HG03565 (cell line): ENCODE results near the gene SIX5.
"Not testable (repeated sequence)": the region's sequence is repeated elsewhere in the genome, so short reads cannot be mapped to it uniquely, and the experiment has no call there.

Experiments
- ATAC-seq: cut with Tn5 transposase; IDR thresholded peaks from one replicate; pipeline ENCODE4 v1.9.1; 2021; ENCODE audit warnings: mild to moderate bottlenecking, moderate library complexity; ENCODE audit not compliant: unreplicated experiment

The SIX5 gene

DNA sequence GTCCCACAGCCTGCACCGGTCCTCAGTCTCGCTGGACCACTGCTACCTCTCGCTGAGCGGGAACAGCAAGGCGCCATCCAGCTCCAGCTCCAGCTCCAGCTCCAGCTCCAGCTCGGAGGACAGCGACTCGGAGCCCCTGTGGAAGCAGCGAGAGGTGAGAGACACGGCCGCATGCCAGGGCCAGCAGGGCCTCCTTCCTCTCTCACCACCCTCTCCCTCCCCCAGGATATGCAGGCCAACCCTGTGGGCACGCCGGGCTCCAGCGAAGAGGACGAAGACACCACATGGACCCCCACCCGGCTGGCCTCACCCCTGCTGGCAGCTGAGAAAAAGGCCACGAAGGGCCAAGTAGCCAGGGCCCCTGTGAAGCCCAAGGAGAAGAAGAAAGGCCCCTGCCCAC is 7.3 kb downstream of the SIX5 start:
- no peak for ATAC-seq

DNA sequence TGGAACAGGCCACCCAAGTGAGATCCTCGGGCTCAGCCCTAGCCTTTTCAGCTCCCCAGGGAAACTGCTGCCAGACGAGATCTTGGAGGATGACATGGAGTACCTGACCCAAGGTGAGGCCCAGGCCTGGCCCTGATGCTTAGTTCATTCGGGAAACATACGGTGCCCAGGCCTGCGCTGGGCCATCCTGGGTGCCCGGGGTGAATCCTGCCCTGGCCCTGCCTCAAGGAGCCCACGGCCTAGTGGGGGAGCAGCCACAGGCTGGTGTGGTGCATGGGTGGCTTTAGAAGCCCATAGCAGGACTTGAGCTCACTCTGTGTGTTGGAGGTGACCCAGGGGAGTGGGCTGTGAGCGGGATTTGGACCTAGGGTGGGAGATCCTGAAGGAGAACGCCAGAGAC is 10.1 kb downstream of the SIX5 start:
- no peak for ATAC-seq

DNA sequence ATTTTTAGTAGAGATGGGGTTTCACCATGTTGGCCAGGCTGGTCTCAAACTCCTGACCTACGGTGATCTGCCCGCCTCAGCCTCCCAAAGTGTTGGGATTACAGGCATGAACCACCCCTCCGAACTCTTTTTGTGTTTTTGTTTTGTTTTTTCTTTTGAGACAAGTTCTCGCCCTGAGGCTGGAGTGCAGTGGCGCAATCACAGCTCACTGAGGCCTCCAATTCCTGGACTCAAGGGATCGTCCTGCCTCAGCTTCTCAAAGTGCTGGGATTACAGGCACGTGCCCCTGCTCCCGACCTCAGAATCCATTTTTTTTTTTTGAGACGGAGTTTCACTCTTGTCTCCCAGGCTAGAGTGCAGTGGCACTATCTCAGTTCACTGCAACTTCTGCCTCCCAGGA is 11.4 kb downstream of the SIX5 start:
- ATAC-seq, result no peak

DNA sequence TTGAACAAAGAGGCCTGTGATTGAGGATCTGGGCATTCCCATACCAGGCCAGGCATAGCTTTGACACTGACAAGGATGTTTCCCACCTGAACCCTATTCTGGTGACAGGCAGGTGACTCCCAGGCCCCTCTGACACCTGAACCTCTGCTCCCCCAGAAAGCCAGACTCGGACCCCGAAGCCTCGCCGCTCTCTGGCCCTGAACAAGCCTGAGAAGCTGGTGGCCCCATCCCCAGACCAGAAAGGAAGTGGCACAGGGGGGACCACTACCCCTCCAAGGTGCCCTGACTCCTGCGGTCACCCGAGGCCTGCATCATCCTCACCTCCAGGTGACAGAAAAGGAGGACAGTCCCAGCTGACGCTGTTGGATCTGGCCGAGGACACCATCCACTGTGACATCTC is 14.7 kb downstream of the SIX5 start:
- no peak for ATAC-seq

DNA sequence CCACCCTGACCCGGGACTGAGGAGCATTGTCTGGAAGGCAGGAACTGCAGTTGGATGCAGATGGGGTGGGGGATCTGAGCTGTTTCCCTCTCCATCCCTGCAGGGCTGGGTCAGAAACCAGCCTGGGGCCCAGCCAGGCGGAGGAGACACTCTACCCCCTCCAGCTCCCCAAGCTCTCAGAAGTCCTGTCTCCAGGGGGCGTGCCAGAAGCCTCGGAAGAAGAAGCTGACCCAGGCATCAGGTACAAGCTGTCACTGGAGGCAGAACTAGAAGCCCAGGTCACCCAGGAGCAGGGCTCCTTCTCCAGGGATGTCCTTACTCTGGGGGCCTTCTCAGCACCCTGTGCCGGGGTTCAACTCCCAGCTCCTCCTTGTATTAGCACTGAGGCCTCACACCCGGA is 15.5 kb downstream of the SIX5 start:
- no peak for ATAC-seq

DNA sequence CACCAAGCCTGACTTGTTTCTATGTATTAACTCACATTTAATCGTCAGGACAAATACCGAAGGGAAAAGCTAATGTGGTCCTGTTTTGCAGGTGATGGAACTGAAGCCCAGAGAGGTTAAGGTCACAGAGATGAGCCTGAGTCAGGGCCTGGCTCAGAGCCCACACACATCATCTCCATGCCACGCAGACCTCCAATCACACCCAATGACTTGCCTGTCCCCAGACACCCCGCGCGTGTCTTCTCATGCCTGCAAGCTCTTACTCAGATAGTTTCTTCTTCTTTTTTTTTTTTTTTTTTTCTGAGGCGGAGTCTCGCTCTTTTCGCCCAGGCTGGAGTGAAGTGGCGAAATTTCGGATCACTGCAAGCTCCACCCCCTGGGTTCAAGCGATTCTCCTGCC is 16.4 kb downstream of the SIX5 start:
- no peak for ATAC-seq

DNA sequence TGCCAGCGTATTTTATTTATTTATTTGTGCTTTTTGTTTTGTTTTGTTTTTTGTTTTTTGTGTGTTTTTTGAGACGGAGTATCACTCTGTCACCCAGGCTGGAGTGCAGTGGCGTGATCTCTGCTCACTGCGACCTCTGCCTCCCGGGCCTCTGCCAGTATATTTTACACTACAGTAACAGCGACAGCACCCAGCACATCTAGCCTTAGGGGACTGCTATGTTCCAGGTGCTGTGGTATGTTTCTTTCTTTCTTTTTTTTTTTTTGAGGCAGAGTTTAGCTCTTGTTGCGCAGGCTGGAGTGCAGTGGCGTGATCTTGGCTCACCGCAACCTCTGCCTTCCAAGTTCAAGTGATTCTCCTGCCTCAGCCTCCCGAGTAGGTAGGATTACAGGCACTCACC is 17.6 kb downstream of the SIX5 start:
- not testable (repeated sequence) for ATAC-seq

DNA sequence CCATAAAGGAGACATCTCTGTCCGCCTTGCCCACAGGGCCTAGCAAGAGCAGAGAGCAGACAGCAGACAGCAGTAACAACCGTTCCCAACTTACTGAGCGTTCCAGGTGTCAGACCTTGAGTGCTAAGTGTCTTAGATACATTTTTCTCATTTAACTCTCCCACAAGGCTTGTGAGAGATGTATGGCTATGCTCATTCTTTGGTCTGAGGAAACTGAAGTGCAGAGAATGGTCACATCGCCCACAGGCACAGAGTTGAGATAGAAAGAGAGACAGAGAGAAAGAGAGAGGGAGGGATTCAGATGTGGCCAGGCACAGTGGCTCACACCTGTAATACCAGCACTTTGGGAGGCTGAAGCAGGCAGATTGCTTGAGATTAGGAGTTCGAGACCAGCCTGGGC is 21.5 kb downstream of the SIX5 start:
- no peak for ATAC-seq

DNA sequence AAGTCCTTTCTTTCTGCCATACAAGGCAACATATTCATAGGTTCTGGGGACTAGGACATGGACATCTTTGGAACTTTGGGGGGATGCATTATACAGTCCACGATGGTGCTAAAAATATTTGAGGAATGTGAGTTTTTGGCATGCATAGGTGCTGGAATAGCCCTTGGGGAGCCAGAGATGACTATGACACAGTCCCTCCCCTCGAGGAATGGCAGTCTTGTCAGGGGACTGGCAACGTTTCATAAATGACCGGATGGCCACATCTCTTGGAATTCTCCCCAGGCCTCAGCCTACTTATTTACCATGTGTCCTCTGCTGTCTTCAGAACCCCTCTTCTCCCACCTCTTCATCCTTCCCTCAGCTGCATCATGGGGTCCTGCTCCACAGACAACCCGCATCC is 22.2 kb downstream of the SIX5 start:
- ATAC-seq, result no peak

DNA sequence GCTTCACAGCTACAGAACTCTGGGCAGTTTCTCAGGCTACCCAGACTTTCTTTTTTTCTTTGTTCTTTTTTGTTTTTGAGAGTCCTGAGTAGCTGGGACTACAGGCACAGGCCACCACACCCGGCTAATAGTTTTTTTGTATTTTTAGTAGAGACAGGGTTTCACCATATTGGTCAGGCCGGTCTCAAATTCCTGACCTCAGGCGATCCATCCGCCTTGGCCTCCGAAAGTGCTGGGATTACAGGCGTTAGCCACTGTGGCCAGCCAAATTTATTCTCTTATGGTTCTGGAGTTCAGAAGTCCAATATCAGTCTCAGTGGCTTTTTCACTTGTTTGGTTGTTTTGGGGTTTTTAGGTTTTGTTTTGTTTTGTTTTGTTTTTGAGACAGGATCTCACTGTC is 23.4 kb downstream of the SIX5 start:
- no peak for ATAC-seq

DNA sequence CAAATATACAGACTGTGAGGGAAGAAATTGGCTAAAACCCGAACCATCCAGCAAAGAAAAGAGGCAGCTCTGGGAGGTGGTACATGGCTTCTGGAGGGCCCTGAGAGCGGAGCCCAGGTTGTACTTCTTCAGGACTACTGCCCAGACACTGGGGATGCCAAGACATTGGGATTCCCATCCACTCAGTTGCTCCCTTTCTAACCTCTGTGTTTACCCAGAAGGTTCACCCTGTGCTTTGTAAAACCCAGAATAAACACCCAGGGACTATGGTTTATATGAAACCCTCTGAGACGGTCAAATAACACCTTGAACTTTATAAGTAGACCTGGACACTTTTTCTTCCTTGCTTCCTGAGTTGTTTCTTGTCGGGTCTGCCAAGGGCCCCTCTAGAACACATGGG is 26.1 kb downstream of the SIX5 start:
- ATAC-seq, result no peak

DNA sequence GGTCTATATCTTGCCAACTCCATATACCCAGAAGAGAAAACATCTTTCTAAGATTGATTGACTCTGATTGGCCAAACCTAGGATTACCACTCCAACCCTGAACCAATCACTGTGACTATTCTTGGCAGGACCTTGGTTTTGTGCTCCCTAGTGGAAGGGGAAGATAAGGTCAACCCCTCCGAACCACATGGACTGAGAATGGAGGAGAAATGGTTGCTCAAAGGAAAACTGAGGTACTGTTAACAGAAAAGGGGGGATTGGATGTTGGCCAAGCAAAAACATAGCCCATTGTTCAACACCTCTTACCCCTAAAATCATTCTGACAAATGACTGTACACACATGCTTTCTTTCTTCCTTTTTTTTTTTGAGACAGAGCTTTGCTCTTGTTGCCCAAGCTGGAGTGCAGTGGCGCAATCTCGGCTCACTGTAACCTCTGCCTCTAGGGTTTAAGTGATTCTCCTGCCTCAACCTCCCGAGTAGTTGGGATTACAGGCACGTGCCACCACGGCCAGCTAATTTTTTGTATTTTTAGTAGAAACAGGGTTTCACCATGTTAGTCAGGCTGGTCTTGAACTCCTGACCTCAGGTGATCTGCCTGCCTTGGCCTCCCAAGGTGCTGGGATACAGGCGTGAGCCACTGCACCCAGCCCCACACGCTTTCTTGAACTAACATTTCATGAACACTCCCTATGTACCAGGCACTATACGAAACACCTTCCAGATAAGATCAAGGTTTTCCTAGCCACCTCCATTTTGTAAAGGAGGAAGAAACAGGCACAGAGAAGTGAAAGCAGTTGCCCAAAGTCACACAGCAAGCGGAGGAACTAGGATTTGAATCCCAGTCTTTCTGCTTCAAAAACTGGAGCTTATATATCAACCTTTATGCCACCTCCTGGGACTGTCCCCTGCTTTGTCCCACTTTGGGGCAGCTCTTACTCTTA is 29.3 kb downstream of the SIX5 start:
- ATAC-seq, result no peak

DNA sequence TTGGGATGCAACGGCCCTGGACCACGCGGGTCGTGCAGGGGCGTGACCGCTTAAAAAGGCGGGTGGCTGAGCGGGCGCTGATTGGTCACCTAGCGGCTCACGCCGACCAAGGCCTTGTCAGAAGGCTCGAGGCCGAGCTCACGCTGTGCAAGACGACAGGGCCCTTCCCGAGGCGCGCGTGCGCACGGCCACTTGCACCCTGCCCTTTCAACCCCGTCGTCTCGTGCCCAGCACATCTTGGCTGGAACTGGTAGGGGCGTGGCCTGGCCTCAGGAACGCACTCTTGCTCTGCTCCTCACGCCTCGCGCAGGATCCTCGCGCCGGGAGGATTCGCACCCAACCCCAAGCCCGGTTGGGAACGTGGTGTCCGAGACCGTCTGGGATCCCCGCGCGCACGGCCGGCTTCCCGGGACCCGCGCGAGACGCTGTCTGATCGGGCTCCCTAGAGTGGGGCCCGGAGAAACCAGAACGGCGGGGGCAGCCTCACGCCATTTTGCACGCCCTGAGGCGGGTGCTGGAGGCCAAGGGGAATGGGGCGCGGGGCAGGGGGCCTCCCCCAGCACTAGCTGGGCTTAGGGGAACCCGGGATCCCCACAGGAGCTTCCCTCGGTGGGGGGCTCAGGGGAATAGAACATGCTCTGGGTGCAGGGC is 35.8 kb downstream of the SIX5 start, which contains the start of gene MEIOSIN:
TSS of gene MEIOSIN (plus strand) at position 280 of the 651 bp plus-strand sequence. CDS start 1,938 bp downstream, outside the sequence.
- ATAC-seq, result no peak

DNA sequence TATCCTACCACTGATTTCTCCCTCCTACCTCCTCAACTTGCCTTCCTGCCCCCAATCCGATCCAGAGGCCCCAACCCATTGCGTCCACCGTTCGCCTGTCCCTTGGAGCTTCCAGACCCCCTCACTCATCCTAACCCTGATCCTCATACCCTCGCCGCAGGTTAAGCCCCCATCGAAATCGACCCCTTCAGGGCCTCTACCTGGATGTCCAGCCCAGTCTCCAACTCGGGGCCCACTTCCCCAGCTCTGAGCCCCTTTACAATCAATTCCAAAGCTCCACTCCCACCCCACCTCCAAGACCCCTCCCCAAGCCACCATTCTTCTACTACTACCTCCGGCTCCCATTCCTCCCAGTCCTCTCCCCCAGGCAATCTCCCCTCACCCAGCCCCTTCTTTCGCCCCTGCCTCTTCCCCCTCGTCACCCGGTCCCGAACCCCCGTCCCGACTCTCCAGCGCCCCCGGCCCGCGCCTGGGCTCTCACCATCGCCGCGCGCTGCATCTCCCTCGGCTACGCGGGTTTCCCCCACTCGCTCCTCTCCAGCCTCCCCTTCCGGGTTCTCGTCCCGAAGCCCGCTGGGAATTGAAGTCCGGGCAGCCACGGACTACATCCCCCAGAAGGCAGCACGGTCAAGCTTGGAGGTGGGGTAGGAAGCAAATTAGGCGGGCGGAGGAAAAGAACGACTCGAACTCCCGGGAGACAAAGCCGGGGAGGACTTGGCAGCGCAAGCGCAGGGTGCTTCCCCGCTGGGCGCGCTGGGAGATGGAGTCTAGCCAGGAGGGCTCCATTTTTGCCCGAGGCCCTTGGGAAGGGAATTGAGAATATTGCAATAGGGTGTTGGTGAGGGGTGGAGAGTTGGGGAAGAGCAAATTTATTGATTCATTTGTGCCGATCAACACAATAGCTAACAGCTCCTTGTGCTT is 38.4 kb downstream of the SIX5 start, which contains the start of gene FBXO46:
TSS of gene FBXO46 (minus strand) at position 529 of the 921 bp plus-strand sequence. CDS start 17,401 bp downstream, outside the sequence.
- peak; percentile 72 for ATAC-seq

DNA sequence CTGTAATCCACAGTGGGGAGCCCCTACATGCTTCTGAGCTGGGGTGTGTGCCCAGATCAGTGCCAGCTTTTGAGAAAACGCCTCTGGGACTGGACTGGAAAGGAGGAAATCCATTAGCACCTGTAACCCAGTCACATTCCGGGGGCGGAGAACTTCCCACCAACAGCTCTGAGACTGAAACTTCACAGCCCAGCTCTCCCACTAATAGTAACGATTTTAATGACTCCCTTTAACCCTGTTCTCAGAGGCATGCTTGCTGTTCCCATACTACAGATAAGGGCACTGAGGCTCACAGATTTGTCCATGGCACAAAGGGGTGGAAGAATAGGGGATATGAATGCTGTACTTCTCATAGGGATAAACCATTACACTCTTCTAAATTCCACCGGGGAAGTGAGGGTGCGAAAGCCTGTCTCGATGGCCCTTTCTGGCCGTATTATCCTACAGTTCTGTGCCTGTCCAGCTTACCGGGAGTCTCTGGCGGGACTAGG is 39.2 kb downstream of the SIX5 start:
- no peak for ATAC-seq

DNA sequence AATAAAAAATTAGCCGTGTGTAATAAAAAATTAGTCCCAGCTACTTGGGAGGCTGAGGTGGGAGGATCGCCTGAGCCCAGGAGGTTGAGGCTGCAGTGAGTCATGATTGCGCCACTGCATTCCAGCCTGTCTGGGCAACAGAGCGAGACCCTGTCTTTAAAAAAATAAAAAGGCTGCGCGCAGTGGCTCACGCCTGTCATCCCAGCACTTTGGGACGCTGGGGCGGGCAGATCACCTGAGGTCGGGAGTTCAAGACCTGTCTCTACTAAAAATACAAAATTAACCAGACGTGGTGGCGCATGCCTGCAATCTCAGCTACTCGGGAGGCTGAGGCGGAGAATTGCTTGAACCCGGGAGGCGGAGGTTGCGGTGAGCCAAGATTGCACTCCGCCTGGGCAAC is 40.4 kb downstream of the SIX5 start:
- not testable (repeated sequence) for ATAC-seq

DNA sequence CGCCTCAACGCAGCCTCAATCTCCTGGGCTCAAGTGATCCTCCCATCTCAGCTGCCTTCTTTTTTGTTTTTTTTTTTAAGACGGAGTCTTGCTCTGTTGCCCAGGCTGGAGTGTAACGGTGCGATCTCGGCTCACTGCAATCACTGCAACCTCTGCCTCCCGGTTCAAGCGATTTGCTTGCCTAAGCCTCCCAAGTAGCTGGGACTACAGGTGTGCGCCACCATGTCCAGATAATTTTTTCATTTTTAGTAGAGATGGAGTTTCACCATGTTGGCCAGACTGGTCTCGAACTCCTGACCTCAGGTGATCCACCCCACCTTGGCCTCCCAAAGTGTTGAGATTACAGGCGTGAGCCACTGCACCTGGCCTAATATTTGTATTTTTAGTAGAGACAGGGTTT is 49.0 kb downstream of the SIX5 start:
- ATAC-seq, result not testable (repeated sequence)

DNA sequence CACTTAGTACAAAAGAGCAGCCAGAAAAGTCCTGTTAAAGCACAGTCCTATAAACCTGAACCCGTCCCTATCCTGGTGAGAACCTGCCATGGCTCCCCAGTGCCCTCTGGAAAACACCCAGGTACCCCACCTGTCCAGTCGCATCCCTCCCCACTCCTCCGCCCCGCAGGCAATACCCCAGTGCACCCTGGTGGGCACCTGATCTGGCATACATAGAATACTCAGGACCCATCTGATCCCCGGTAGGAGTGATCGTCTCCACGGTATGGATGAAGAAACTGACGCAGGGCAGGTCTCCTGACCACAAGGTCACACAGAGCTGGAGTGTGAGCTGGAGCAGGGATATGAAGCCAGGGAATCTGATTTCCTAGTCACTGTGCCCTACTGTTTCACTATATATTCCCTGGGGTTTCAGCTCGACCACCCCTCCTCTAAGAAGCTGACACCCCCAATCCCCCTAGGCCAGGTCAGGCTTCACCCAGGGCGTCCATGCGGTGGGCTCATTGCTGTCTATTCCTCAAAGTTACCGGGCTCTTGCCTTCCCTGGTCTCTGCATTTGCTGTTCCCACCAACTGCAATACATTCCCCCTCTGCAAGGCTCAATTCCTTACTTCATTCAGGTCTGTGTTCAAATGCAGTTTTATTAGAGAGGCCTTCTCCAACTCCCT is 50.9 kb downstream of the SIX5 start:
- ATAC-seq, result no peak

DNA sequence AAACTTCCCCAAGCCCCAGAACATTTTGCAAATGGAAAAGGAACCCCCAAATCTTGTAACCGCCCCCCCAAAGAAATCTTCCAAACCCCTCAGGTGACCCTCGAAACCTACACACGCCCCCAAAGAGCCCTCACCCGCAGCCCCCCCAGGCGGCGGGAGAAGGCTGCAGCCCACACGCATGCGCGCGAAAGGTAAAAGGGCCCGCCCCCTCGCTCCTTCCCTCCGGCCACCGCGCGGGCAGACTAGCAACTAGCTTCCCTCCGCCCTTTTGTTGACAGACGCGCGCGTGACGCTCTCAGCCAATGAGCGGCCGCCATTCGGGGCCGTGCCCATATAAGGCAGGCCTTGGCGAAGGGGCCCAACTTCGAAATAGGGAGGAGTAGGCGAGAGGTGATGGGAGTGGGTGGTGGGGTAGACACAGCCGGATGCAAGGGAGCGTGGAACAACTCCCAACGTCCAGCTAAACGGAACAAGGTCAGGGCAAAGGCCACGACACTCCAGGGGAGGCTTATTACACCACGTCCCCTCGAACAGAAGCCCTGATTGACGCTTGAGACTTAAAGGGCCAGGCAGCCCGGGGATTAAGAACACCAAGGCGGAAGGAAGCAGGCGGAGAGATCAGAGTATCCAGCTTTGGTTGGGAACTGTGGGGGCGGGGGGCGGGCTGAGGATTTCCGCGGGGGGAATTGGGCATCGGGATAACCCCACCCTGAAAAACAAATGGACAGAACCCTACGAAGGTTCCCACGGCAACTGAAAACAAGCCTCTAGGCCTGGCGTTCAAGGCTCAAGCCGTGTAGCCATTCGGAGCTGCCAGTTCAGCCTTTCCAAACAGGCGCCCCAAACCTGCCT is 51.7 kb downstream of the SIX5 start:
- ATAC-seq, result peak; percentile 86
